Tibial nerve (tissue), 3 donors: ENCODE data around the gene HADH.

Experiments used
- CTCF ChIP-seq, 5 experiments: fragments of 200-600 bp in 3 of 5; fragments of 450-650 bp in 2 of 5; sonication (generic) in 3 of 5; IDR thresholded peaks; one replicate each; pipeline ENCODE4 v1.5.1; 2016 to 2019; ENCODE audit warnings: antibody characterized with exemption in 5 of 5, mild to moderate bottlenecking in 3 of 5, moderate library complexity in 2 of 5
- POLR2A ChIP-seq, 2 donors: fragments of 450-650 bp; IDR thresholded peaks; one replicate each; pipeline ENCODE4 v1.6.1; 2017; ENCODE audit warnings: antibody characterized with exemption in 2 of 2, mild to moderate bottlenecking in 2 of 2, moderate library complexity in 2 of 2

- TF ChIP-seq CTCF (IDR thresholded peaks at IDR 0.05) (no peak), POLR2A (IDR thresholded peaks at IDR 0.05) (no peak)
Measured at GRCh38 chr4:108080747-108081146, 91.1 kb downstream of the HADH start.
